Measurements from ENCODE around the gene OSBP2. TPM values are rescaled to one million over a fixed set of nuclear protein-coding genes. Genes with fewer than 3 reads are reported as not detected.
"Not testable (repeated sequence)": the region's sequence is repeated elsewhere in the genome, so short reads cannot be mapped to it uniquely, and the experiment has no call there.

OSBP2 gene
- total RNA-seq, 2 experiments from 2014 or later: 1.2 to 1.6 TPM

- no peak overlapping the region for H3K4me3 Mint-ChIP-seq
- intact Hi-C loops (cut with DNase I, micrococcal nuclease): no loop called here
- H3K4me1 Mint-ChIP-seq (ENCODE audit: low read depth): no peaks in the 10 kb centered on the region
- ATAC-seq (ENCODE audit: poor library complexity) (no peak), DNase-seq (no peak)
- H3K27me3 Mint-ChIP-seq: no peaks in the 10 kb centered on the region
- no peak overlapping the region for H3K27ac ChIP-seq (ENCODE audit: low read depth in 1 of 2, low read length in 2 of 2)
- no peak for TF ChIP-seq CTCF (IDR thresholded peaks at IDR 0.05)
- no peaks in the 10 kb centered on the region for H3K36me3 ChIP-seq (ENCODE audit: insufficient read depth, low read length)
- ChIA-PET CTCF (no interaction called here), POLR2A (no interaction called here)
- H3K36me3 Mint-ChIP-seq (ENCODE audit: low read depth): no peaks in the 10 kb centered on the region
- H3K9me3 Mint-ChIP-seq: no peaks in the 10 kb centered on the region
- H3K9me3 ChIP-seq (ENCODE audit: control insufficient read depth in 1 of 2, insufficient read depth in 1 of 2, low read length in 2 of 2): no peaks in the 10 kb centered on the region
- no peaks in the 10 kb centered on the region for H3K27me3 ChIP-seq (ENCODE audit: control insufficient read depth in 1 of 2, insufficient read depth in 2 of 2, low read length in 2 of 2)
- peaks cover under 1% of the 10 kb centered on the region for H3K4me1 ChIP-seq (ENCODE audit: insufficient read depth, low read length)
- H3K4me3 ChIP-seq (ENCODE audit: low read length): no peak overlapping the region
- H3K27ac Mint-ChIP-seq: no peak overlapping the region
Observed at GRCh38 chr22:30704978-30705377, 10.3 kb downstream of the OSBP2 start.

- no peak for ATAC-seq (ENCODE audit: poor library complexity)
- Mint-ChIP-seq H3K27ac (no peak overlapping the region), H3K9me3 (no peaks in the 10 kb centered on the region), H3K4me3 (no peak overlapping the region), H3K4me1 (ENCODE audit: low read depth) (no peaks in the 10 kb centered on the region), H3K36me3 (ENCODE audit: low read depth) (no peaks in the 10 kb centered on the region), H3K27me3 (no peaks in the 10 kb centered on the region)
- Histone ChIP-seq H3K4me1 (ENCODE audit: insufficient read depth, low read length) (peaks cover 3% of the 10 kb centered on the region), H3K4me3 (ENCODE audit: low read length) (no peak overlapping the region), H3K36me3 (ENCODE audit: insufficient read depth, low read length) (no peaks in the 10 kb centered on the region), H3K27me3 (ENCODE audit: control insufficient read depth in 1 of 2, insufficient read depth in 2 of 2, low read length in 2 of 2) (no peaks in the 10 kb centered on the region), H3K27ac (ENCODE audit: low read depth in 1 of 2, low read length in 2 of 2) (no peak overlapping the region), H3K9me3 (ENCODE audit: control insufficient read depth in 1 of 2, insufficient read depth in 1 of 2, low read length in 2 of 2) (no peaks in the 10 kb centered on the region)
- intact Hi-C loops (cut with DNase I, micrococcal nuclease): no loop called here
- DNase-seq: peak in 1 of 14 experiments; percentile 28
- POLR2A ChIA-PET: interaction anchor here (0.7 kb wide), 1 partner anchor 8 kb away, joined by 4 read pairs; no protein-coding TSS in a partner anchor
- CTCF ChIA-PET: no interaction called here
- TF ChIP-seq CTCF (IDR thresholded peaks at IDR 0.05): no peak
Observed at GRCh38 chr22:30705710-30706651, 11.3 kb downstream of the OSBP2 start.

- H3K9me3 ChIP-seq (ENCODE audit: control insufficient read depth in 1 of 2, insufficient read depth in 1 of 2, low read length in 2 of 2); POLR2A ChIA-PET; H3K27ac Mint-ChIP-seq; H3K4me1 Mint-ChIP-seq (ENCODE audit: low read depth); H3K27me3 ChIP-seq (ENCODE audit: control insufficient read depth in 1 of 2, insufficient read depth in 2 of 2, low read length in 2 of 2); ATAC-seq (ENCODE audit: poor library complexity); intact Hi-C loops (cut with DNase I, micrococcal nuclease); H3K4me3 Mint-ChIP-seq; H3K4me3 ChIP-seq (ENCODE audit: low read length); H3K27ac ChIP-seq (ENCODE audit: low read depth in 1 of 2, low read length in 2 of 2); H3K36me3 Mint-ChIP-seq (ENCODE audit: low read depth); H3K27me3 Mint-ChIP-seq; H3K36me3 ChIP-seq (ENCODE audit: insufficient read depth, low read length); H3K4me1 ChIP-seq (ENCODE audit: insufficient read depth, low read length); CTCF ChIA-PET; H3K9me3 Mint-ChIP-seq: not testable (repeated sequence)
- peak in 2 of 14 experiments; percentile 38 to 63 for DNase-seq
Observed at GRCh38 chr22:30709980-30710379, 15.3 kb downstream of the OSBP2 start.
